GM12875 (cell line): ENCODE measurements around the gene SLC7A5.

ENCODE experiments used
- H3K4me3 ChIP-seq: one replicate; pipeline ENCODE4 v1.5.1; 2011; ENCODE audit warnings: low read depth, low read length, control low read depth
- TF ChIP-seq, protein P1 (sequence below): IDR thresholded peaks from 2 replicates; pipeline ENCODE4 v1.5.1; 2011; ENCODE audit warnings: low read depth, mild to moderate bottlenecking, control low read depth, inconsistent platforms, low read length, moderate library complexity, borderline replicate concordance; ENCODE audit not compliant: insufficient read depth

Gene SLC7A5

DNA sequence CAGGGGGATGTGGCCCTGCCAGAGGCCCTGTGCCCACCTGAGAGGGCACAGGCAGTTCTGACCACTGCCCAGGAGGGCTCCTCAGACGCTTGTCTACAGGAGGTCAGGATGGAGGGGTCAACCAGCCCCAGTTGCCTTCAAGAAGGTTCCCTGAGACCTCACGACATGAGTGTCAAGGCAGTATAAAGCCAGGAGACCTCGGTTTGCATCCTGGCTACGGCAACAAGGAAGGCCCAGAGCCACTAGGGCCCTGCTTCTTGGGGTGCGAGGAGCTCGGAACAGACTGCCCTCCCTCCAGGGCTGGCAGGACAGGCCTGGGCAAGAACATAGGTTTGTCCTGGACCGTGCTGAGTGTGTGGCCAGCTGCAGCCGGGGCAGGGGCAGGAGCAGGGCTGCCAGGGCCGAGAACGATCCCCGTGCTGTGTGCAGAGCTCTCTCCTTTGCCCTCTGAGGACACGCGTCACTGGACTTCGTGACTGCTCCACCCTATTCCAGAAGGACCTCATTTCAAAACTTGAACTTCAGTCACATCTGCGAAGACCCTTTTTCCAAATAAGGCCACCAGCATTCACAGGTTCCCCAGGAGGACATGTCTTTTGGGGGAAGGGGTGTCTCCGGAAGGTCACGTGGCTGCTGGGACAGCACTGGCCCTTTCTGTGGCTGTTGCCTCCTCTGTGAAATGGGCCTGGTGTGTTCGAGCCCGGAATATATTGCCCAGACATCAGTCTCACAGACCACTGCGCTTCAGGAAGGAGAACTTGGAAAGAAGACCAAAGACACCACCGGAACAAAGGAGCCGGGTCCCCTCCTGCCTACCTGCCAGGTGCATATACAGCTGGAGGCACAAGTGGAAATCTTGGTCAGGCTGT is 27.7 kb downstream of the SLC7A5 start:
- no peak overlapping the region for H3K4me3 ChIP-seq
- TF ChIP-seq, protein P1, sequence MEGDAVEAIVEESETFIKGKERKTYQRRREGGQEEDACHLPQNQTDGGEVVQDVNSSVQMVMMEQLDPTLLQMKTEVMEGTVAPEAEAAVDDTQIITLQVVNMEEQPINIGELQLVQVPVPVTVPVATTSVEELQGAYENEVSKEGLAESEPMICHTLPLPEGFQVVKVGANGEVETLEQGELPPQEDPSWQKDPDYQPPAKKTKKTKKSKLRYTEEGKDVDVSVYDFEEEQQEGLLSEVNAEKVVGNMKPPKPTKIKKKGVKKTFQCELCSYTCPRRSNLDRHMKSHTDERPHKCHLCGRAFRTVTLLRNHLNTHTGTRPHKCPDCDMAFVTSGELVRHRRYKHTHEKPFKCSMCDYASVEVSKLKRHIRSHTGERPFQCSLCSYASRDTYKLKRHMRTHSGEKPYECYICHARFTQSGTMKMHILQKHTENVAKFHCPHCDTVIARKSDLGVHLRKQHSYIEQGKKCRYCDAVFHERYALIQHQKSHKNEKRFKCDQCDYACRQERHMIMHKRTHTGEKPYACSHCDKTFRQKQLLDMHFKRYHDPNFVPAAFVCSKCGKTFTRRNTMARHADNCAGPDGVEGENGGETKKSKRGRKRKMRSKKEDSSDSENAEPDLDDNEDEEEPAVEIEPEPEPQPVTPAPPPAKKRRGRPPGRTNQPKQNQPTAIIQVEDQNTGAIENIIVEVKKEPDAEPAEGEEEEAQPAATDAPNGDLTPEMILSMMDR = no peak

DNA sequence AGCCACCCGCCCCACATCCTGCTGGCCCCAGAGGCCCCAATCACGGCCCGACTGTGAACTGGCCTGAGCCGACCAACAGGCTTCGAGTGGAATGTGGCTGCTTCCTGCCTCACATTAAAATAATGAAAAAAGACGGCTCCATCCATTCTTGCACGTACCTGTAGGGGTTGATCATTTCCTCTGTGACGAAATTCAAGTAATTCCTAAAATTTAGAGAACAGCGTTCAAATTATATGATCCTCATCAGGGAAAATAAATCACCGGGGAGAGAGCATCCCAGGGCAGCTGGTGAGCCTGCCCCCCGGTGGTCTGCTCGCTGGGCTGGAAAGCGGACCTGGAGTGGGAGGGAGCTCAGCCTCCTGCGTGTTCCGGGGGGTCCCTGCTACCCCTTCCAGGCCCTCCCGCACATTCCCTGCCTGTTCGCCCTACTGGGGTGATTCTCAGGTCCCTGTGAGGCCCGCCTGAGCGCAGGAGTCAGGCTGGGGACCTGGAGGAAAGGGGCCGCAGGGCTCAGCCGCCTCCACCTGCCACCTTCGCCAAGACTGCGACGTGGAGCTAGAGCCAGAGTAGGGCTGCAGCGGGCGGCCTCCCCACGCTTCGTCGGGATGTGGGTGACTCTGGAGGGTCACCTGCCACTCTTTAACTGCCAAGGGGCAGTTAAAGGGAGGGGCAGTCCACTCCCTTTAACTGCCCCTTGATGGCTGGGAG is 28.9 kb downstream of the SLC7A5 start:
- TF ChIP-seq, protein P1 = no peak
- no peak overlapping the region for H3K4me3 ChIP-seq

DNA sequence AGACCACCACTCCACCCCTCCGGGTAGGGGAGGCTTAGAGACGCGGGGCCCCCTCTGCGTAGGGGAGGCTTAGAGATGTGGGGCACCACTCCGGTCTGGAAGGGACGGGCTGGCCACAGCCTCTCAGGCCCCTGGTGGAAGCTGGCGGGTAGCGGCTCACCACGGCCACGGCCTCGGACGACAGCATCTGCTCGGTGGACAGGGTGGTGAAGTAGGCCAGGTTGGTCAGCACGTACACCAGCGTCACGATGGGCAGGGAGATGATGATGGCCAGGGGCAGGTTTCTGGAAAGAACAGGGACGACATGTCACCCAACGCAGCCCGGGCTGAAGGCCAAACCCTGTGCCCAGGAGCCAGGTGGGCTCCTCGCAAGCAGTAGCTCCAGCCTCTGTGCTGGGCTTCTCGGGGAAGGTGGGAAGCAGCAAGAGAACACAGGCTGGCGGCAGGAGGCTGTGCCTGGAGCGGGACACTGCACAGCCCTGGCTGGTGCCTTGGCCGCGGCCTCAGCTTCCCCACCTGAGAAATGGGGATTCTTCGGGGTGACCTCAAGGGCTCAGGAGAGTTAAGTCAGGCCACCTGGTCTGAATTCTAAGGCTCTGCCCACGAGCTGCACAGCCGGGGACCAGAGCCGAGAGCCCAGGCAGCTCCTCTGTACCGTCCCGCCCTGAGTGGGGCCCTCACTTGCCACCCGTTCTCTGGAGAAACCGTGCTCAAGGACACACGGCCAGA is 29.6 kb downstream of the SLC7A5 start:
- no peak overlapping the region for H3K4me3 ChIP-seq
- TF ChIP-seq, protein P1 = no peak

DNA sequence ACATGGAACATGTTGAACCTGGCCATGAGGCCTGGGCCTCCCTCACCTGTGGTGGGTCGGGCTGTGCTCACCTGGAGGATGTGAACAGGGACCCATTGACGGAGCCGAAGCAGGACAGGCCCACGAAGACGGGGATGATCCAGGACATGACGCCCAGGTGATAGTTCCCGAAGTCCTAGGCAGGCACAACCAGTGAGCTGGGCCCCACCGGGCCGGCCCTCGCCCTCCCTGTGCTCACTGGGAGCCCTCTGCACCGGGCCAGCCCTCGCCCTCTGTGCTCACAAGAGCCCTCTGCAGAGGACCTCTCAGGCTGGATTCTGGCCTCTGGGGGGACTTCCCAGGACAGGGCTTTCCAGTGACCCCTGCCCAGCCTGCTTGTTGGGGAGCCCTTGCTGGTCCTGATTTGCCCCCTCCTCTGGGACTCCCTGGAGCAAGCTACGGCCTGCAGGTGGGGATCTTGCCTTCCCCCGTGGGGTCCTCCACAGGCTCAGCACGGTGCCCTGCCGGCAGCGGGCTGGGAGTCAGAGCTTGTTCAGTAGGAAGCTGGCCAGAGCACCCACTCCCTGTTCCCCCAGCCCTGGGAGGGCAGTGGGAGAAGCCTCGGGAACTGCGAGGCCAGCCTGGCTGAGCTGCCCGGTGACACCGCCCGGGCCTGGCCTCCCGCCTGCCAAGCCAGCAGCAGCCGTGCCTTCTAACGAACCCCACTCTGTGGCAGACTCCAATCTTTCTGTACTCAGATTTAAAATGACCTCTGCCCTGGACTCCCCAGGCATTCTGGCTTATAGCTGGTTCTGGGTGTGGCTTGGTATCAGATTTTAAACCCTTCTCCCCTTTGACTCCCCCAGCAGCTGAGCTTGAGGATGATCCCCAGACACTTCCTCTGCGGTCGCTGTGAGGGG is 30.4 kb downstream of the SLC7A5 start:
- TF ChIP-seq, protein P1 = no peak
- H3K4me3 ChIP-seq = no peak overlapping the region

DNA sequence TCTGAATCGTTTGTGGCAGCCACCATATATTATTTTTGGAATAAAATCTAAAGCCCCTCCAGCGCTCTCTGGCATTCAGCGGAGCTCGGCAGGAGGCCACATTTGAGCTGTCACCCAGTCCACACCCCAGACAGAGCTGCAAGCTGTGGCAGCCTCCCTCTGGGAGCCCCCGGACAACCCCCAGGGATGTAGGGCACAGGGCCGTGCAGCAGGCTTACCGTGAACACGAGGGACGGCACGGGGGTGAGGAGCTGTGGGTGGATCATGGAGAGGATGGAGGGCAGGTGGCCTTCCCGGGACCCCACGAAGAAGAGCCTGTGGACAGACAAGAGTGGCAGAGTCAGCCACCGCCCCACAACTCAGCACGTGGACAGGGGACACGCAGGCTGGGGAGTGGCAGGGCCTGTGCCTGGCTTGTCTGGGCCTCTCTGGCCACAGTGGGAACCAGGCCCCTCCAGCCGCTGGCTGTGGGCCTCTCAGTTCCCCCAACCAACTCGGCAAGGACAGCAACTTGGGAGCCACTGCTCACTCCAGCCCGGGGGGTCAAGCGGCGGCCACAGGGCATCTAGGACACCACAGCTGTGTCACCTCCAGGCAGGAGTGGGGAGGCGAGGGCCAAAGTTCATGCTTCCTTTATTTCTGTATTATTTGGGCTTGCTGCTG is 31.5 kb downstream of the SLC7A5 start:
- H3K4me3 ChIP-seq = no peak overlapping the region
- TF ChIP-seq, protein P1 = no peak
